Fibroblast of gingiva (primary cell): ENCODE data around the gene ACLY.
A peak's percentile ranks its signal among the peaks of the same experiment; 100 is the strongest.

ENCODE experiments used
- DNase-seq: peaks from one replicate; pipeline ENCODE4 v3.0.0-alpha.2; 2011; ENCODE audit warnings: low read depth

Gene ACLY

GRCh38 chr17:41918314-41919164 is at the start of gene ACLY:
Gene ACLY, minus strand, starts transcription at chr17:41918951. Its CDS starts 5,078 bp downstream, at chr17:41913873.
- DNase-seq: peak; percentile 96

- no peak for DNase-seq
Measured at GRCh38 chr17:41967921-41968578, 49.3 kb upstream of the ACLY start.

GRCh38 chr17:41967141-41967920 is 48.6 kb upstream of the ACLY start:
- DNase-seq: peak; percentile 12

- peak; percentile 95 for DNase-seq
Measured at GRCh38 chr17:41966463-41967140, 47.9 kb upstream of the ACLY start, which contains the start of gene CNP. Gene CNP, plus strand, starts transcription at chr17:41966795. Its CDS starts 90 bp downstream, at chr17:41966885.

- DNase-seq: peak; percentile 47
Measured at GRCh38 chr17:41965694-41966462, 47.1 kb upstream of the ACLY start.

GRCh38 chr17:41962768-41963434 is 44.1 kb upstream of the ACLY start:
- peak; percentile 44 for DNase-seq

GRCh38 chr17:41962111-41962510 is 43.4 kb upstream of the ACLY start:
- DNase-seq: no peak

- peak; percentile 46 for DNase-seq
Measured at GRCh38 chr17:41959336-41960095, 40.8 kb upstream of the ACLY start.

- DNase-seq: no peak
Measured at GRCh38 chr17:41959030-41959335, 40.2 kb upstream of the ACLY start.

GRCh38 chr17:41957869-41958439 is 39.2 kb upstream of the ACLY start:
- no peak for DNase-seq

GRCh38 chr17:41957031-41957868 is 38.5 kb upstream of the ACLY start:
- no peak for DNase-seq

- DNase-seq: no peak
Measured at GRCh38 chr17:41956522-41956921, 37.8 kb upstream of the ACLY start.

GRCh38 chr17:41948762-41949460 is 30.2 kb upstream of the ACLY start:
- DNase-seq: no peak

GRCh38 chr17:41944943-41945342 is 26.2 kb upstream of the ACLY start:
- no peak for DNase-seq

GRCh38 chr17:41943492-41943891 is 24.7 kb upstream of the ACLY start:
- no peak for DNase-seq

- no peak for DNase-seq
Measured at GRCh38 chr17:41942626-41943373, 24.0 kb upstream of the ACLY start.

GRCh38 chr17:41941168-41941567 is 22.4 kb upstream of the ACLY start:
- DNase-seq: no peak
